SK-N-SH (cell line): ENCODE data around the gene THAP2. TPM values are rescaled to one million over a fixed set of nuclear protein-coding genes. Genes with fewer than 3 reads are reported as not detected.

Source experiments
- CTCF ChIA-PET: fragments of 300-600, 350-600 bp; formaldehyde crosslinking; extraction: SDS; loops from one replicate; lab custom pipeline; 2021; lab: Yijun Ruan, JAX
- POLR2A ChIA-PET: fragments of 350-600 bp; sonication (Branson Sonifier 250); formaldehyde crosslinking; extraction: SDS; loops from one replicate; lab custom pipeline; 2020; ENCODE audit warnings: antibody characterized with exemption, inconsistent platforms; lab: Yijun Ruan, JAX
- DNase-seq: peaks from one replicate; pipeline ENCODE4 v3.0.0; 2012
- H2AFZ ChIP-seq: fragments of 200-600 bp; sonication (generic); 2 replicates; pipeline ENCODE4 v1.8.1; 2016; ENCODE audit warnings: antibody characterized with exemption, mild to moderate bottlenecking, low read depth
- H3F3A ChIP-seq: fragments of 200-600 bp; sonication (generic); replicated peaks from 2 replicates; pipeline ENCODE3; 2016; ENCODE audit warnings: antibody characterized with exemption, mild to moderate bottlenecking; ENCODE audit not compliant: insufficient read depth
- H3K27ac ChIP-seq, 2 experiments: fragments of 200-500 bp in 1 of 2; fragments of 200-600 bp in 1 of 2; sonication (Bioruptor generic) in 1 of 2; sonication (generic), shearing (Covaris generic) in 1 of 2; 2 replicates each; pipeline versions ENCODE4 v1.5.1 to v1.6.1; 2014 to 2016; ENCODE audit warnings: low read depth in 2 of 2, inconsistent platforms in 1 of 2, low read length in 1 of 2, mild to moderate bottlenecking in 1 of 2, mixed read lengths in 1 of 2
- H3K27me3 ChIP-seq: fragments of 200-600 bp; sonication (generic), shearing (Covaris generic); 2 replicates; pipeline ENCODE4 v1.6.1; 2016; ENCODE audit warnings: mixed run types; ENCODE audit not compliant: insufficient read depth
- H3K36me3 ChIP-seq, 2 experiments: fragments of 200-500 bp in 1 of 2; fragments of 200-600 bp in 1 of 2; sonication (Bioruptor generic) in 1 of 2; sonication (generic) in 1 of 2; replicated peaks in 1 of 2; 2 replicates each; pipeline versions ENCODE3 to v1.5.1; 2014 to 2016; ENCODE audit warnings: low read length in 1 of 2, mild to moderate bottlenecking in 1 of 2; ENCODE audit not compliant: insufficient read depth in 2 of 2, control insufficient read depth in 1 of 2
- H3K4me1 ChIP-seq, 2 experiments: fragments of 200-500 bp in 1 of 2; fragments of 200-600 bp in 1 of 2; sonication (Bioruptor generic) in 1 of 2; sonication (generic), shearing (Covaris generic) in 1 of 2; 2 replicates each; pipeline versions ENCODE4 v1.5.1 to v1.6.1; 2014 to 2016; ENCODE audit warnings: low read depth in 1 of 2, low read length in 1 of 2, mixed run types in 1 of 2; ENCODE audit not compliant: insufficient read depth in 2 of 2, control insufficient read depth in 1 of 2
- H3K4me2 ChIP-seq: fragments of 200-600 bp; sonication (generic), shearing (Covaris generic); 2 replicates; pipeline ENCODE4 v1.6.1; 2017; ENCODE audit warnings: mixed run types
- H3K4me3 ChIP-seq, 2 experiments: fragments of 200-500 bp in 1 of 2; fragments of 200-600 bp in 1 of 2; sonication (Bioruptor generic) in 1 of 2; sonication (generic), shearing (Covaris generic) in 1 of 2; 2 replicates each; pipeline versions ENCODE4 v1.5.1 to v1.8.1; 2014 to 2016; ENCODE audit warnings: low read depth in 2 of 2, inconsistent platforms in 1 of 2, low read length in 1 of 2, mild to moderate bottlenecking in 1 of 2, mixed read lengths in 1 of 2, moderate library complexity in 1 of 2
- H3K79me2 ChIP-seq: fragments of 200-600 bp; sonication (generic); 2 replicates; pipeline ENCODE4 v1.8.1; 2017; ENCODE audit warnings: mild to moderate bottlenecking; ENCODE audit not compliant: insufficient read depth
- H3K9ac ChIP-seq: fragments of 200-600 bp; sonication (generic); 2 replicates; pipeline ENCODE4 v1.6.1; 2017; ENCODE audit warnings: mixed run types
- H3K9me2 ChIP-seq: fragments of 200-600 bp; sonication (generic); 2 replicates; pipeline ENCODE4 v1.6.1; 2017; ENCODE audit warnings: mixed run types
- H3K9me3 ChIP-seq: fragments of 200-600 bp; sonication (generic); 2 replicates; pipeline ENCODE4 v1.6.1; 2017; ENCODE audit warnings: mixed run types, mild to moderate bottlenecking, moderate library complexity
- H4K20me1 ChIP-seq: fragments of 200-600 bp; sonication (generic); 2 replicates; pipeline ENCODE4 v1.6.1; 2017; ENCODE audit warnings: mild to moderate bottlenecking, mixed run types; ENCODE audit not compliant: insufficient read depth
- ELF1 ChIP-seq: IDR thresholded peaks from 2 replicates; pipeline ENCODE4 v1.4.0; 2012
- EP300 ChIP-seq, 2 experiments: IDR thresholded peaks; 2 replicates each; pipeline versions ENCODE4 v1.4.0 to v1.6.1; 2012; ENCODE audit warnings: borderline replicate concordance in 1 of 2, low read depth in 1 of 2, low read length in 1 of 2
- GATA2 ChIP-seq: sonication (generic); formaldehyde crosslinking; IDR thresholded peaks from 2 replicates; pipeline ENCODE4 v1.5.0; 2020; ENCODE audit warnings: mild to moderate bottlenecking, missing genetic modification reagents
- JUND ChIP-seq: IDR thresholded peaks from 2 replicates; pipeline ENCODE4 v1.4.0; 2012
- MAX ChIP-seq: IDR thresholded peaks from 2 replicates; pipeline ENCODE4 v1.4.0; 2012; ENCODE audit warnings: low read depth
- MXI1 ChIP-seq: IDR thresholded peaks from 2 replicates; pipeline ENCODE4 v1.6.1; 2012; ENCODE audit warnings: mild to moderate bottlenecking, low read depth, low read length, improper control_type of control experiment
- NFIC ChIP-seq: IDR thresholded peaks from 2 replicates; pipeline ENCODE4 v1.4.0; 2012; ENCODE audit warnings: borderline replicate concordance
- PBX3 ChIP-seq: IDR thresholded peaks from 2 replicates; pipeline ENCODE4; 2012
- RFX5 ChIP-seq: IDR thresholded peaks from 2 replicates; pipeline ENCODE4 v1.6.1; 2012; ENCODE audit warnings: mild to moderate bottlenecking, improper control_type of control experiment, low read length
- SIN3A ChIP-seq: IDR thresholded peaks from 2 replicates; pipeline ENCODE4 v1.6.1; 2012; ENCODE audit warnings: low read depth, mild to moderate bottlenecking, low read length, moderate library complexity, borderline replicate concordance
- TAF1 ChIP-seq: IDR thresholded peaks from 2 replicates; pipeline ENCODE4 v1.6.1; 2012; ENCODE audit warnings: low read depth, mild to moderate bottlenecking, low read length, moderate library complexity, borderline replicate concordance
- TCF12 ChIP-seq: IDR thresholded peaks from 2 replicates; pipeline ENCODE4 v1.4.0; 2012
- TEAD4 ChIP-seq: IDR thresholded peaks from 2 replicates; pipeline ENCODE4 v1.4.0; 2012; ENCODE audit warnings: mild to moderate bottlenecking, borderline replicate concordance; ENCODE audit not compliant: insufficient read depth
- USF2 ChIP-seq: fragments of 150-350 bp; IDR thresholded peaks from 2 replicates; pipeline ENCODE4 v1.6.1; 2017; ENCODE audit warnings: antibody characterized with exemption, low read length, low read depth, borderline replicate concordance
- ZBTB33 ChIP-seq: IDR thresholded peaks from 2 replicates; pipeline ENCODE4 v1.4.0; 2012; ENCODE audit warnings: low read depth, borderline replicate concordance
- WGBS: methylation state at CpG from one replicate; pipeline ENCODE4 v1.1.6; 2017; ENCODE audit warnings: low lambda C conversion rate; 5-methylcytosine and 5-hydroxymethylcytosine counted together
- polyA plus RNA-seq, 3 experiments: library from polyadenylated mRNA; depleted of rRNA; stranded (reverse); fragments of >200 nt; gene quantifications; 2 replicates each; pipeline ENCODE4 v1.2.3, GENCODE V29; 2012

Gene THAP2
- polyA plus RNA-seq, 1 of the 3 experiments (the other 2 are of a cell fraction), result 2.9 TPM

- Histone ChIP-seq H3K9me3 (no peaks in the 10 kb centered on the region), H3K27ac (peak overlapping the region in 1 of 2 experiments; percentile 77; a peak in 2 of 4 replicates), H3K4me1 (peaks cover 0 to 17% of the 10 kb centered on the region in 2 experiments; a peak in 2 of 4 replicates), H2AFZ (no peak overlapping the region), H3K9me2 (no peaks in the 10 kb centered on the region), H3K27me3 (no peaks in the 10 kb centered on the region), H3F3A (peaks cover 35% of the 10 kb centered on the region), H3K4me3 (no peak overlapping the region), H3K9ac (no peak overlapping the region), H3K79me2 (peaks cover 38% of the 10 kb centered on the region), H3K4me2 (peak overlapping the region; percentile 8; the same call in 1 of the 2 replicates), H3K36me3 (peaks cover 91 to 96% of the 10 kb centered on the region in 2 experiments), H4K20me1 (no peaks in the 10 kb centered on the region; the same call in 1 of the 2 replicates)
- ChIA-PET CTCF (interaction anchor here (4.1 kb wide), 1 partner anchor 10 kb away, joined by 17 read pairs; no protein-coding TSS in a partner anchor), POLR2A (no interaction called here)
- 95% methylated on average over 5 of the region's 5 CpGs for WGBS
- TF ChIP-seq ZBTB33 (no peak), MAX (no peak), TEAD4 (no peak), MXI1 (no peak), NFIC (no peak), TAF1 (no peak), SIN3A (no peak), ELF1 (no peak), RFX5 (no peak)
- no peak for DNase-seq
Measured at GRCh38 chr12:71626098-71626497, 38.0 kb upstream of the THAP2 start.

- H3K27ac ChIP-seq, result peak overlapping the region in 1 of 2 experiments; percentile 77
- H4K20me1 ChIP-seq, result no peaks in the 10 kb centered on the region; the same call in 1 of the 2 replicates
- no peaks in the 10 kb centered on the region for H3K27me3 ChIP-seq
- H3K79me2 ChIP-seq, result peaks cover 37% of the 10 kb centered on the region
- no peak for DNase-seq
- CTCF ChIA-PET, result interaction anchor here (1.1 to 4.1 kb wide), 5 partner anchors 10 to 211 kb away, joined by 4 to 17 read pairs (median 6); no protein-coding TSS in a partner anchor
- H3K9ac ChIP-seq, result no peak overlapping the region
- peaks cover 34% of the 10 kb centered on the region for H3F3A ChIP-seq
- H3K4me1 ChIP-seq, result peaks cover 0 to 17% of the 10 kb centered on the region in 2 experiments; a peak in 2 of 4 replicates
- TF ChIP-seq EP300 (IDR thresholded peaks at IDR 0.05; ENCODE audit: borderline replicate concordance in 1 of 2, low read depth in 1 of 2, low read length in 1 of 2) (0 out of 4 replicates have a peak, but pooled peaks of 1 of the 2 experiments have one; percentile 5), NFIC (peak; percentile 36; the same call in 1 of the 2 replicates), TCF12 (peak; percentile 20; the same call in 1 of the 2 replicates), USF2 (no peak), TEAD4 (no peak), GATA2 (no peak), PBX3 (peak; percentile 47), JUND (peak; percentile 26; the same call in 1 of the 2 replicates), ELF1 (no peak)
- WGBS, result 60% methylated on average over 3 of the region's 3 CpGs
- peaks cover 95 to 97% of the 10 kb centered on the region in 2 experiments for H3K36me3 ChIP-seq
- POLR2A ChIA-PET, result no interaction called here
- no peaks in the 10 kb centered on the region for H3K9me2 ChIP-seq
- no peak overlapping the region for H3K4me3 ChIP-seq
- H2AFZ ChIP-seq, result no peak overlapping the region
- peak overlapping the region; percentile 8; the same call in 1 of the 2 replicates for H3K4me2 ChIP-seq
- no peaks in the 10 kb centered on the region for H3K9me3 ChIP-seq
Measured at GRCh38 chr12:71626768-71627167, 37.3 kb upstream of the THAP2 start.
